Stimulated activated CD4-positive, alpha-beta T cell treated with anti-CD3 and anti-CD28 coated beads, TNF-alpha, amount 100 ng/mL, for 48 hours (primary cell): Measurements from ENCODE around the gene TAB3.

Experiments
- DNase-seq, 3 donors: peaks; one replicate each; pipeline ENCODE4 v3.0.0-alpha.2; 2020; ENCODE audit warnings: low read depth in 3 of 3

TAB3 gene

GRCh38 chrX:30887288-30887687 lies 1.8 kb downstream of the TAB3 start:
- DNase-seq, result no peak

GRCh38 chrX:30885136-30885535 lies 3.9 kb downstream of the TAB3 start:
- no peak for DNase-seq

GRCh38 chrX:30883138-30883537 lies 5.9 kb downstream of the TAB3 start:
- DNase-seq, result no peak

- no peak for DNase-seq
Measured at GRCh38 chrX:30881797-30882196, 7.3 kb downstream of the TAB3 start.

- DNase-seq, result no peak
Measured at GRCh38 chrX:30881390-30881789, 7.7 kb downstream of the TAB3 start.

- no peak for DNase-seq
Measured at GRCh38 chrX:30880058-30880457, 9.0 kb downstream of the TAB3 start.

- no peak for DNase-seq
Measured at GRCh38 chrX:30876367-30876766, 12.7 kb downstream of the TAB3 start.

- no peak for DNase-seq
Measured at GRCh38 chrX:30875957-30876356, 13.1 kb downstream of the TAB3 start.

- DNase-seq, result no peak
Measured at GRCh38 chrX:30874851-30875250, 14.2 kb downstream of the TAB3 start.

GRCh38 chrX:30870572-30870971 lies 18.5 kb downstream of the TAB3 start:
- DNase-seq, result no peak

- no peak for DNase-seq
Measured at GRCh38 chrX:30865612-30866011, 23.4 kb downstream of the TAB3 start.

GRCh38 chrX:30865015-30865414 lies 24.0 kb downstream of the TAB3 start:
- no peak for DNase-seq

GRCh38 chrX:30864383-30864785 lies 24.7 kb downstream of the TAB3 start:
- DNase-seq, result no peak

- no peak for DNase-seq
Measured at GRCh38 chrX:30863974-30864373, 25.1 kb downstream of the TAB3 start.

GRCh38 chrX:30858098-30858497 lies 31.0 kb downstream of the TAB3 start:
- DNase-seq, result no peak

GRCh38 chrX:30851449-30851848 lies 37.6 kb downstream of the TAB3 start:
- no peak for DNase-seq

- DNase-seq, result no peak
Measured at GRCh38 chrX:30835373-30835772, 53.7 kb downstream of the TAB3 start.

GRCh38 chrX:30833896-30834295 lies 55.2 kb downstream of the TAB3 start:
- no peak for DNase-seq

GRCh38 chrX:30831082-30831481 lies 58.0 kb downstream of the TAB3 start:
- DNase-seq, result peak; percentile 5 to 21 (median 12)

GRCh38 chrX:30830326-30830943 lies 58.6 kb downstream of the TAB3 start:
- DNase-seq, result no peak

GRCh38 chrX:30824275-30824674 lies 64.8 kb downstream of the TAB3 start:
- DNase-seq, result no peak

GRCh38 chrX:30822764-30823163 lies 66.3 kb downstream of the TAB3 start:
- no peak for DNase-seq

GRCh38 chrX:30822068-30822681 lies 66.9 kb downstream of the TAB3 start:
- no peak for DNase-seq

- no peak for DNase-seq
Measured at GRCh38 chrX:30821116-30821515, 67.9 kb downstream of the TAB3 start.
